HG03558 (cell line): ENCODE results near the gene FCMR.

Experiments
- ATAC-seq: cut with Tn5 transposase; IDR thresholded peaks from one replicate; pipeline ENCODE4 v1.9.1; 2021; ENCODE audit warnings: moderate number of reproducible peaks; ENCODE audit not compliant: unreplicated experiment; ENCODE audit errors: extremely low read depth

The FCMR gene, protein sequence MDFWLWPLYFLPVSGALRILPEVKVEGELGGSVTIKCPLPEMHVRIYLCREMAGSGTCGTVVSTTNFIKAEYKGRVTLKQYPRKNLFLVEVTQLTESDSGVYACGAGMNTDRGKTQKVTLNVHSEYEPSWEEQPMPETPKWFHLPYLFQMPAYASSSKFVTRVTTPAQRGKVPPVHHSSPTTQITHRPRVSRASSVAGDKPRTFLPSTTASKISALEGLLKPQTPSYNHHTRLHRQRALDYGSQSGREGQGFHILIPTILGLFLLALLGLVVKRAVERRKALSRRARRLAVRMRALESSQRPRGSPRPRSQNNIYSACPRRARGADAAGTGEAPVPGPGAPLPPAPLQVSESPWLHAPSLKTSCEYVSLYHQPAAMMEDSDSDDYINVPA

DNA sequence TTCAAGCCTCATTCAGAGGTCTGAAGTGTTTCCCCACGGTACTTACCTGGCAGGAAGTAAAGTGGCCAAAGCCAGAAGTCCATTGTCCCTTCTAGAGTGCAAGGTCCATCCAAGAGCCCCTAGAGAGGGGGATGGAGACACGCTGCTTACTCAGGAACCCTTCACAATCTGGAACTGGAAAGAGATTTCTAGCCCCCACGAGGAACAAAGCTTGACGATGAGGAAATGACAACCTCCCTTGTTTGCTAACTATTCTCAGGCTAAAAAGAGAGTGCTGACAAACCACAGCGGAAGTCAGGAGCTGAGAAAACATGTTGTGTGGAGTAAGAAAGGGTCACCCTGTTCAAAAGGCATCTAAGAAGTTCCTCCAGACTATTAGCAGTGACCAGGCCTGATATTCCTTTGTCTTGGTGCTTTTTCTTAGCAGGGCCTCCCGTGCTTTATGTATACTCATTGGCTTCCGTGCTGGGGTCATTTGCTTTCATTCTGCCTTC is at the start of gene FCMR:
Gene FCMR (minus strand): TSS at position 170 of the 494 bp plus-strand sequence. CDS start 87 bp downstream, at position 83.
- no peak for ATAC-seq

DNA sequence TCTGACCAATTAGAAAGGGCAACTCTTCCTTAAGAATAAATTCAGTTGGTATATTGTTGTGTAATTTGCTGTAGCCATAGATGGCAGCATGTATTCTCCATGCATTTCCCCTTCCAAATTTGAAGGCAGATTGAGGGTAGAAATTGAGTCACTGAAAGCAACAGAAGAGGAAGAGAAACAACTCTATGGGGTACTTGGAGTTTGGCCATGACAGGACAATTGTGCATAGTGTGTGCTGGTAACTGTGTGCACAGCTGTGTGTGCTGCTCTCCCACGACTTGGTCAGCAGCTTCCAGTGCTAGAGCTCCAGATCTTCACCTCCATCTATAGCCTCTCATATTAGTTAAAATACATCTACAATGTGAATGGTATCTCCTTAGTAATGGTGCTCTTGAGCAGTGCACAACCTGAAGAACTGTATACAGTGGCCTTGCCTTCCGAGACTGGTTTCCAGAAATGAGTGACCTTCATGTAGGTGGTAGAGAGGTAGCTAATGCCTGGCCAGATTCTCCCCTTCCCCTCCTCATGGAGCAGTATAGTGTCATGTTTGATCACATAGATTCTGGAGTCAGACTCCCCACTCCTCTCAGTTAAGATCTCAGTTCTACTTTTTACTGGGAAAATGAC is 49.4 kb upstream of the FCMR start:
- ATAC-seq = no peak

DNA sequence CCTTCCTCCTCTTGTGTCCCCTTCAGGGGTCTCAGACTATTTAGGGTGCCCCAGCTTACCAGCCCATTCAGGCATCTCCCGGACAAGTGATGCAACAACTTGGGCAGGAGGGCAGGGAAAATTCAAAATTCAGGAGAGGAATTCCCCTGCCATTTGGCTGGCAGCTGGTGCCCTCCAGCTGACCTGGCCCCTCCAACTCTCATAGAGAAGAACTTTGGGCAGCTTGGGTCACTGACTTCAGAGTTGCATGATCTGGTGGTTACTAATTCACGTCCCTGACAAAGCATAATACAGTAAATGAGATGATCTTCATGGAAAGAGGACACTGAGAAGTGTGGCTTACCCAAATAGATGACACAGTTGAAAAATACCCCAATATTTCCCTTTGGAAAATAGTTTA is 48.7 kb upstream of the FCMR start, which contains the start of gene FCAMR:
Gene FCAMR (minus strand): TSS at position 15 of the 400 bp plus-strand sequence. CDS start 335 bp downstream, outside the sequence.
- ATAC-seq = no peak

DNA sequence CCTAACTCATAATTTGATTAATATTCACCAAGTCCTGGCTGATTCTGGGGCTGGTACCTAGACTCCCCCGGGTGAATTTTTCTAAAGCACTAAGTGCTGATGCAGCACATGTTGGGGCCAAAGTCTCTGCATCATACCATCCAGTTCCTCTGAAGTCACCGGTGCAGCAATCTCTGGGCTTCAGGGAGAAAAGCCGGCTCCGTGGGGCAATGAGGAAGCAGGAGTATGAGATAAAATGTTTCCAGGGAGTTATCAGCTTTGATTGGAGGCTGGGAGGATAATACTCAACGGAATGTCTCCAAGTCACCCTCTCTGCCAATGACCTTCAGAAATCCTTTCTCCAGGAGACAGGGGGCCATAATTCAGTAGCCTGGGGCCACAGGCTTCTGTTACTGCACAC is 47.3 kb upstream of the FCMR start:
- no peak for ATAC-seq

DNA sequence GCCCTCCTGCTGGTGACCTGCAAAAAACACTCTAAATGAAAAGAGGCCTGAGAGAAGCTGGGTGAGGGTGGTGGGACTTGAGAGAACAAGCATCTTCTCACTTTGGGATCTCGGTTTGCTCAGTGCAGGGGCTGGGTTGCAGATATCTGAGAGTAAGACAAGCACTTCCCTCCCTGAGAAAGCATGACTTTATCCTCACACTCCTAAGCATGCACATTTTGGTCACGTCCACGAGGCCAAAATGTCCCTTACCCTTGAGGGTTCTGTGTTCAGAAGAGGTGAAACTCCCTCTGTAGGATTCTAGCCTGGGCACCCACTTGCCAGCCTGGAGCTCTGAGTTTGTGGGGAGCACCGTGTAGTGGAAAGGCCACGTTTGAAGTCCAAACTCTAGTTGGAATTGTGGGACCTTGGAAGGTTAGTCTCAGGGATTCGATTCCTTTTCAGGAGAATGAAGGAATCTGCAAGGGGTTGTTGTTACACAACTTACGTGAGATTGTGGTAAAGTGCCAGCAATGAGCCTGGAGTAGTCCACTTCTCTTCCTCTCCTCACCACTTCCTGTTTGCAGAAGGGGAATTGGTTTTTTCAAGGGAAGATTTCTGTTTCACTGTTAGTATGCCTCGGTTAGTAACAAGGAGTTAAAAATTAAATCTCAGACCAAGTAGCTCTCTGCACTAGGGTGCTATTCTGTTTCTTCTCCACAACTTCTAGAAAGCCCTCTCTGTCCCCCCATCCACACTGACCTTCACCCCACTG is 45.5 kb upstream of the FCMR start:
- no peak for ATAC-seq

DNA sequence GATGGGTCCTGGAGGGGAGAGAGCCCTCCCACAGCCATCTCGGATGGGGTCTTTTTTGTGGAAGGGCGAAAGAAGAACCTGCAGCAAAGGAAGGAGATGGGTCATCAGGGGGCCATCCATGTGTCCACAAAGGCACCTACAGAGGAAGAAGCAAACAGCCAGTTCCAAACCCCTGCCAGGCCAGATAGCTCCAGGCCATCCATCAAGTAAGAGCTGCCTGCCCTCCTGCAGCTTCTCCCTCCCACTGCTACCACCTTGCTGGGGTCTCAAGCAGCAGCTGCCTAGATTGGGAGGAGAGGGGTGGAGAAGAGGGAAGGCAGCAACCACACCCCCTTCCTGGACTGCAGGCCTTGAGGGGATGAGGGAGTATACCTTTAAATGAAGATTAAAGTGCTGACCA is 44.0 kb upstream of the FCMR start:
- no peak for ATAC-seq

DNA sequence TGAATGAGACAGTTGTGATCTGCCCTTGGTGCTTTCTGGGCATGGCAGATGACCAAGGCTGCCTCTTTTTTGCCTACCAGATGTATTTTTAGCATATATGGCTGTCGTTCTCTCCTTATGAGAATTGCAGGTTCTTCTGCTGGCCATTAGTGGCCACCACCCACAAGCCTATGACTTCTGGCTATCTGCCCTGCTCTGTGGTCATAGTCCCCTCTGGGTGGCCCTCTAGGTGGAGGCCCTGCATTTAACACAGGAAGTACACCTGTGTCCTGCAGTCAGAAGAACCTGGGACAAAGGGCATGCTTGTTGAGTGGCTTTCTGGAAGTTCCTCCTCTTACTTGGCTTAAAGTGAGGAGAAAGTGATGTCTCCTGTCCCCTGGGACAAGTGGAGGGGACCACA is 42.0 kb upstream of the FCMR start:
- no peak for ATAC-seq

DNA sequence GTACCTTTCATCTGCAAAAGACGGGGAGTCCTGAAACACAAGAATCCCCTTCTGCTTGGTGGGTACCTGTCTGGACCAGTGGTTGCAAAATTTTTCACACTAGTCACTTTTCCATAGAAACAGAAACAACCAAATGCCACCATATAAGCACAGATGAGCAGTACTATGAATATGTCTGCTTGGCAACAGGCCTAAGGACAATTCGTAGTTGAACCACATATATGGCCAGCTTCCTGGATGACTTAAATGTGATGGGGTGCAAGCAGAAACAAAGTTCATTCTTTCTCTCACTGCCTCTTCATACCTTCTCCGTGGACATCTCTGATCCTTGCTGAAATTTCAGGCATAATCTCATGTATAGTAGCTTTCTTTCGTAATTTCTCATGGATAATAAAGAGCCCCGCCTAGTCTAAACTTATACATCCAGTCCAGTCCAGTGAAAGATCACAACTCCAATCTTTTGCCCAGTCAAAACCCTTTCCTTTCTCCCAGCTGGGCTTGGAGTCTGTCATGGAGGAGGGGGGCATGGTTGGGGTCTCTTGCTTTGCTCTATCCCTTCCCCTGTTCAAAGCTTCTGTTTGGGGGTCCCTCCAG is 41.5 kb upstream of the FCMR start:
- ATAC-seq = no peak

DNA sequence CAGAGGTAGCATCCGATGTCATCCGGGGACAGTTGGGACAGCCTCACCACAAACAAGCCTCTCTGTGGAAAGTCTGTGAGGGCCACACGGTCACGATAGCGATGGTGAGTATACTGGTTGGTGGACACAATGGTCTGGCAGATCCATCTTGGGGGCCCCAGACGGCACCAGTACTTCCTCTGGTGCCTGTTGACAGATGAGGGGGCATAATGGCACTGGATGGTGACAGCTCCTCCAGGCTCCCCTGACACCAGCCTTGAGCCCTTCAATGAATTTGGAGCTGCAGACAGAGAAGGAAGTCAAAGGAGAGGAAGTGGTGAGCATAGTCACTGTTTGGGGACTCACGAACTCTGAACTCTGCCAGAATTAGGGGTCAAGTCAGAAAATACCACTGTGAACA is 40.5 kb upstream of the FCMR start:
- no peak for ATAC-seq

DNA sequence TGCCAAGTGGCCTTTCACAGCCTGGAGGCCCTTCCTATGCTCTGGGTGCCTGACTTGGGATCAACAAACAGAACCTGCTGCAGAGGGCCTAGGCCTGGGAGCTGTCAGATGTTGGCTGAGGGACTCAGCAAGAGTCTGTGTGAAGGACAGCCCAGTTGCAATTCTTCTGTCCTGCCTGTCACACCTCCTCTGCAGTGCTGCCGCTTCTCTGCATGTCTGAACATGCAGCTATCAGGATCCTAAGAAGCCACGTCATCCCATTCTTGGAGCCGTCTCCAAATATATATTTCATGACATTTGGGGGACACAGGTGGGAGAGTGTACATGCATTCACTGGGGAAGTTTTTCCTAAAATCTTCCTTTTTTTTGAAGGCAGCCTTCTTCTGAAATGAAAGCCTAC is 39.9 kb upstream of the FCMR start:
- ATAC-seq = no peak

DNA sequence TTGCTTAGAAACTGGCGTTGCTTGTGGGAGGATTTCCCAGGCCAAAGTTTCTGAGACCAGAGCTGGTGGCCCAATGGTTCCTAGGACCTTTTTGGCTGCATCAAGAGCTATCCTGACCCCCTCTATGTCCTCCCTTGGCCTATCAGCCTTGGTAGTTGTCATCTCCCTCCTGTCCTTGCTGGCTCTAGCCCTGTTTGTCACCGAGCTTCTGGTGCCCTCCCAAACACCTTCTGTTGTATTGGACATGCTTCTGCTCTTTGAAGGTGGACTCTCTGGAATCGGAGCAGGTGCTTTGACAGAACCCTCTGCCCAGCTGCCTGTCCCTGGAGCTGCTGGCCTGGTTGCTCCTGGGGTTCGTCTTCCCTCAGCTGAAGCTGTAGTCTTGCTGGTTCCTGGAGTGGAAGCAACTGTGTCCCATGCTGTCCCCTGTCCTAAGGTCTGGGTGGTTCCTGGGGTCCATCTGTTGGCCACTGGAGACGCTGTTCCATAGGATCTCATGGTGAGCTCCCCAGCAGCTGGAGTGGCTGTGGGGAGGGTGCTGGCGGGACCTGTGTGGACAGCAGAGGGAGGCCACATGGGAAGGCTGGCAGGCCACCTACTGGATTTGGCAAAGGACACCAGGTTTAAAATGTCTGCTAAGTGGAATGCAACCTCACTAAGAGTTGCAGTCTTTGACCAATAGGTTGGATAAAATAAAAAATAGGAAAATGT is 39.1 kb upstream of the FCMR start:
- ATAC-seq = no peak

DNA sequence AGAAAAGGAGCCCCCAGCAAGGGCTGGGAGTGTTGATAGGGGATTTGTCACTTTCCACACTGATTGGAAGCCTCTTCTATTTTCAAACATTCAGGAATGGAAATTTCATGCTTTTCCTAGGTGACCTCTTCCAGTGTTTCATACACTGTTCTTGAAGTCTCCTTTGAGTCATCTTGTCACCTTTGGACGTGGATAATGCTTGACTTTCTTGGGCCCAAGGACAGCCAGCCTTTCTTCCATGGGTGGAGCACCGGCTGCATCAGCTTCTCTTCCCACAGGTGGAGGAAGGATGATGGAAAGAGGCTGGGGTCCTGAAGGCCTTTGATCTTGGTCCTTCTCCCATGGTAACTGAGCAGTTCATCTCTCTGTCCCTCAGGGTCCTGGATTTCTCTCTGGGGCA is 36.4 kb upstream of the FCMR start:
- ATAC-seq = no peak

DNA sequence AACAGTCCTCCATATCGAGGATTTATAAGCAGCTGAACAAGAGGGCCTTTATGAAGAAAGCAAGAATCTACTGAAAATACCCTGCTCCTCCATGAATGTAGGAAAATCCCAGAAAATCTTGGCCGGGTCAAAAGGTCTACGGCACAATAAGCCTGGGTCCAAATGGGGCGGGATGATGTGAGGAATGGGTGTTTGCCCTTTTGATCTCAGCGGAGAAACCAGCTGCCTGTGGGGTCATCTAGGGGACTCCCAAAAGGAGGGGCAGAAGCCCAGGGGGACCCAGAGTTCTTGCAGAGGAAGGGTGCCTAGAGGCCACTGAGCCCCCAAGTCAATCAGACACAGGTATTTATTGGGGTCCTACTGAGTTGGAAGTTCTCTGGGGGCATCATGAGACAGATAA is 35.9 kb upstream of the FCMR start:
- ATAC-seq = no peak

DNA sequence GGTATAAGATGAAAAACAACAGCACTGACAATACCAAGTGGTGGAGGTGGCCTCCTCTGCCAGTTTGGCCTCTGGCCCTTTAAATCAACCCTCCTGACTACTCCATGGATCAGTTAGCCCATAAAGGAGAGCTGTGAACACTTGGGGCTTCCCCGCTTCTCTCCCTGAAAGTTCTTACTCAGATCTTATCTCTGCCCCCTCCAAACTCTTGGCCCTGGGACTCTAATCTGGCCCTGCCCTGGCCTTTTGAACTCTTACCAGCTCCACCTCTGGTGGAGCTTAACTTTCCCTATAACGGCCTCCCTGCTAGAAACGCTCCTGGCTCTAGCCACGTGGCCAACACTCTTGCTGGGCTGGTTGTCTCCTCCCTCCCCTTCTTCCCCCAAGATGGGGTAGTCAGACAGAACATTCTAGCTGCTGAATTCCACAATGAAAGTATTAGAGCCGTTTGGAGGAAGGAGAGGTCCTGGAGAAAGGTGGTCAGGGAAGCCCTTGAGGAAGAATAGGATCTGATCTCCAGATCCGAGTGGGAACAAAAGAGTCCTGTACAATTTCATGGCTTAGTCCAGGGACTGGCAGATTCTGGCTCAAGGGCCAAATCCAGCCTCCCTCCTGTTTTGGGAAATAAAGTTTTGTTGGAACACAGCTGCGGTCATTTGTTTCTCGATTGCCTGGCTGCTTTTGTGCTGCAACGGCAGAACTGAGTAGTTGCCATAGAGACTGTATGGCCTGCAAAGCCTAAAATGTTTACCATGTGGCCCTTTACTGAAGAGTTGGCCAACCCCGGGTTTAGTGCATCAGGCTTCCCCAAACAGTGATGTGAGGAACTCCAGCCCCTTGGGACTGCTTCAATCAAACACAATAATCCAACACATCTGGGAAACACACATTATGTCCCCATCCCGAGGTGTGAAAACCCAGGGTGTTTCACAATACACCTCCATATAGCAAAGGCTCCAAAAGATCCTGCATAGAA is 34.0 kb upstream of the FCMR start:
- ATAC-seq = no peak

DNA sequence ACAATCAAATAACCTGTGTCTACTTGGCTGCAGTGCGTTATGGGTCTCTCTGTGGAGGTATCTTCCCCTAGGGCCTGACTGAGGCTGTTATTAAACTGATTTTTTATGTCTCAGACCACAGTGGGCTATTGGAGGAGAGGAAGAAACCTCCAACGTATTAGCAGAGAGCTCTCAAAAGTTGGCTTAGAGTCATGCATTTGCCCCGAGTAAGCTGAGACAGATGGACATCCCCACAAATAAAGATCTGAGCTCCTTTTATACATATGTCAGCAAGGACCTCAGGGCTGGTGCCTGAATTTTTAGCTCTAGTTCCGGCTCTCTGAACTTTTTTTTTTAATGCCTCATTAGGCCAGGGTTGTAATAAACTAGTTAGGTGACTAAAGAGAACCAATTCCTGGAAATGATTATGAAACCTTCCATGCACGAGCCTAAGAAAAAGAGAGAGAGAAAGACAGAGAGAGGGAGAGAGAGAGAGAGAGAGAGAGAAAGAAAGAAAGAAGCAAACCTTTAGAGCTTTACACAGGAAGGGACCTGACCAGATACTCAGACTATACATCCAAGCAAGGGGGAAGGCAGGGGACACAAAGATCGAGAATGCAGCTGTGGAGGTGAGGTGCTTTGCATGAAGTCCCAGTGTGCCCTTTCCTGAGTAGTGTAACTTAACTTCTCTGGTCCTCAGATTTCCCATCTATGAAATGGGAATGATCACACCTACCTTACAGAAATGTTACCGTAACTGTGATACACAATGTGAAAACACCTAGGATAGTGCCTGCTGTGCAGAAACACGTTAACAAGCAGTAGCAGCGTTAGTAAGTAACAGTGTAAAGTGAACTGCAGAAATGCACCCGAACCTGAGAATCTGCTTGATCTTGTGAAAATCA is 33.0 kb upstream of the FCMR start:
- ATAC-seq = no peak

DNA sequence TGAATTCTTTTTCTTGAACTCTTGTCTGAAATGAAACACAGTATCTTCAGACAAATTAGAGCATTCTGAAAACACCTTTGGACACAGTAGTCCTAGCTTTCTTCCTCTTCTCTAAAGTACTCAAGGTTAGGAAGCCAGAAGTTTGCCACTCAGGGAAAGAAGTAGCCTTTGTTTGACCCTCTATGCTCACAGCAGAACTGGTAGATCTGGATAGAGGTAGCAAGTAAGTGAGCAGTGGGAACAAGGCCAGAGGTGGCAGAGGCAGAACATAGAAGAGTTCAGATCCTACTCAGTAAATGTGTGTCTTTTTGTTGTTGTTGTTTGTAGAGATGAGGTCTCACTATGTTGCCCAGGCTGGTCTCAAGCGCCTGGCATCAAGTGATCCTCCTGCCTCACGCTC is 31.9 kb upstream of the FCMR start:
- no peak for ATAC-seq

DNA sequence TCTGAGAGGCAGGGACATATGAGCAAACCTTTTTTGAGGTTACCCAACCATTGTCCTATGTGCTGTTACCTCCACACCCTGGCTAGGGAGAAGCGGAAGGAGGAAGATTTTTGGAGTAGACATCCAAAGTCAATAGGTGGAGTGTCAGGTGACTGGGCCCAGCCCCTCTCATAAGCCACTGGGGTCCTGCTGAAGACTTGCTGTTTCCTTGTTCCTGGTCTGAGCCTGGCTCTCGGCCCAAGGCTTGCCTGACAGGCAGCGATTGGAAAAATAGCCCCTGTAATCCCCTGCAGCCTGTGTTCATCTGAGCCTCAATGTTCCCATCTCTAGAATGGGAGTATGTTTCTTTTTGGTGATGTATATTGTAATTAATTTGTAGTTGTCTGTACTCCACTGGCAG is 31.4 kb upstream of the FCMR start:
- ATAC-seq = no peak

DNA sequence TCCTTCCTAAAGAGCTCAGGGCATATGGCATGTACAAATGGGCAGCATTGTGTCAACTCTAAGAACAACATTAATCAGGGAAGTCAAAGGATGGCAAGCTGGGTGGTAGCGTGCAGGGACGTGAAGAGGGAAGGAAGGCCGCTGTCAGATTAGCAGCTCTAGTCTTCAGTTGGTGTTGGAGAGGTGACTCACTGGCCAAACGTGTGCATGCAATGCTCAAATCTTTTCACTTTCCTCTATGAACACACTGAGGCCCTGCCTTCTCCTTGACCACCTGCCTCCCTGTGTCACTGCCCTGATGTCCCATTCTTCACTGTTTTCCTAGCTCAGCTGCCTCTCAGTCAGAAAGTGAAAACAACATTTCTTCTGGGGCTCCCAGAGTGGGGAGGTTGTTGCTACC is 30.4 kb upstream of the FCMR start:
- ATAC-seq = no peak
